Neural cell (in vitro differentiated cells): ENCODE results near the gene IRF7.

Experiments
- EP300 ChIP-seq: fragments of 450-650 bp; conservative IDR thresholded peaks from 2 replicates; pipeline ENCODE4 v1.6.1; 2014; ENCODE audit warnings: antibody characterized with exemption, mild to moderate bottlenecking, moderate library complexity; ENCODE audit not compliant: poor library complexity, severe bottlenecking
- EZH2 ChIP-seq: fragments of 200-600, 300-800 bp; shearing (Covaris generic), sonication (generic); IDR thresholded peaks from 2 replicates; pipeline ENCODE4 v1.6.1; 2014; ENCODE audit warnings: antibody characterized with exemption, low read length, borderline replicate concordance, mild to moderate bottlenecking; ENCODE audit not compliant: insufficient read depth, poor library complexity, severe bottlenecking
- POLR2AphosphoS5 ChIP-seq: IDR thresholded peaks from 2 replicates; pipeline ENCODE4 v1.6.1; 2012
- RAD21 ChIP-seq: fragments of 450-650 bp; conservative IDR thresholded peaks from 2 replicates; pipeline ENCODE4 v1.6.1; 2014; ENCODE audit warnings: antibody characterized with exemption, mild to moderate bottlenecking, moderate library complexity
- REST ChIP-seq: IDR thresholded peaks from 2 replicates; pipeline ENCODE4 v1.6.1; 2012; ENCODE audit warnings: borderline replicate concordance
- SMC3 ChIP-seq: fragments of 450-650 bp; conservative IDR thresholded peaks from 2 replicates; pipeline ENCODE4 v1.6.1; 2014; ENCODE audit warnings: antibody characterized with exemption, mild to moderate bottlenecking, moderate library complexity; ENCODE audit not compliant: poor library complexity
- TAF1 ChIP-seq: IDR thresholded peaks from 2 replicates; pipeline ENCODE4 v1.6.1; 2012; ENCODE audit warnings: low read depth
- TF ChIP-seq, protein P1 (sequence below): fragments of 450-650 bp; IDR thresholded peaks from 2 replicates; pipeline ENCODE4 v1.5.1; 2014; ENCODE audit warnings: antibody characterized with exemption, mild to moderate bottlenecking, moderate library complexity; ENCODE audit not compliant: poor library complexity, severe bottlenecking

GRCh38 chr11:627308-627576, 11.5 kb upstream of the IRF7 start:
- TF ChIP-seq, protein P1, sequence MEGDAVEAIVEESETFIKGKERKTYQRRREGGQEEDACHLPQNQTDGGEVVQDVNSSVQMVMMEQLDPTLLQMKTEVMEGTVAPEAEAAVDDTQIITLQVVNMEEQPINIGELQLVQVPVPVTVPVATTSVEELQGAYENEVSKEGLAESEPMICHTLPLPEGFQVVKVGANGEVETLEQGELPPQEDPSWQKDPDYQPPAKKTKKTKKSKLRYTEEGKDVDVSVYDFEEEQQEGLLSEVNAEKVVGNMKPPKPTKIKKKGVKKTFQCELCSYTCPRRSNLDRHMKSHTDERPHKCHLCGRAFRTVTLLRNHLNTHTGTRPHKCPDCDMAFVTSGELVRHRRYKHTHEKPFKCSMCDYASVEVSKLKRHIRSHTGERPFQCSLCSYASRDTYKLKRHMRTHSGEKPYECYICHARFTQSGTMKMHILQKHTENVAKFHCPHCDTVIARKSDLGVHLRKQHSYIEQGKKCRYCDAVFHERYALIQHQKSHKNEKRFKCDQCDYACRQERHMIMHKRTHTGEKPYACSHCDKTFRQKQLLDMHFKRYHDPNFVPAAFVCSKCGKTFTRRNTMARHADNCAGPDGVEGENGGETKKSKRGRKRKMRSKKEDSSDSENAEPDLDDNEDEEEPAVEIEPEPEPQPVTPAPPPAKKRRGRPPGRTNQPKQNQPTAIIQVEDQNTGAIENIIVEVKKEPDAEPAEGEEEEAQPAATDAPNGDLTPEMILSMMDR: no peak
- TF ChIP-seq SMC3 (no peak), TAF1 (no peak), POLR2AphosphoS5 (no peak), EZH2 (no peak), EP300 (no peak), REST (no peak), RAD21 (no peak)
